Epithelial cell of prostate (primary cell): ENCODE measurements around the gene SLC33A1.
"Not testable (repeated sequence)": the region's sequence is repeated elsewhere in the genome, so short reads cannot be mapped to it uniquely, and the experiment has no call there.

Source experiments
- DNase-seq: peaks from one replicate; pipeline ENCODE4 v3.0.0-alpha.2; 2011; ENCODE audit warnings: low read depth, low spot score
- H3K27ac ChIP-seq: fragments of 450-650 bp; 2 replicates; pipeline ENCODE4 v1.5.1; 2017; ENCODE audit warnings: mild to moderate bottlenecking

Gene SLC33A1

GRCh38 chr3:155854141-155854940 lies at the start of gene SLC33A1:
SLC33A1 (minus strand) TSS chr3:155854427; CDS start chr3:155853997, 430 bp downstream.
- peak within 1 kb of the TSS; percentile 97 for H3K27ac ChIP-seq
- peak; percentile 98 for DNase-seq

DNA sequence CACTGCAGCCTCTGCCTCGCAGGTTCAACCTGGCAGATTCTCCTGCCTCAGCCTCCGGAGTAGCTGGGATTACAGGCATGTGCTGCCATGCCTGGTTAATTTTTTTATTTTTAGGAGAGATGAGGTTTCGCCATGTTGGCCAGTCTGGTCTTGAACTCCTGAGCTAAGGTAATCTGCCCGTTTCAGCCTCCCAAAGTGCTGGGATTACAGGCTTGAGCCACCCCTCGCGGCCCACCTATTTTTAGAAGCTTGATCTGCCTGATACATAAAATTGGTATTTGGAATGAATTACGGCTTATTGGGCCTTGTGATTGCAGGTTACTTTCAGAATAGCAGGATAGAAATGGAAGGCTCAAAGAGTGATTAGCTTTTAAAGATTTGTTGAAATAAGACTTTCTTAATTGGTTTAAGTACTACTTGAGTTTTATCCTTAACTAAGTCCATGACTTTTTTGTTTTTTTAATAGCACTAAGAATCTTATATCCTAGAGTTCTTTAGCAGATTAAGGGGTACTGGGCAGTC lies 41.2 kb upstream of the SLC33A1 start:
- DNase-seq = no peak
- H3K27ac ChIP-seq = no peak overlapping the region

DNA sequence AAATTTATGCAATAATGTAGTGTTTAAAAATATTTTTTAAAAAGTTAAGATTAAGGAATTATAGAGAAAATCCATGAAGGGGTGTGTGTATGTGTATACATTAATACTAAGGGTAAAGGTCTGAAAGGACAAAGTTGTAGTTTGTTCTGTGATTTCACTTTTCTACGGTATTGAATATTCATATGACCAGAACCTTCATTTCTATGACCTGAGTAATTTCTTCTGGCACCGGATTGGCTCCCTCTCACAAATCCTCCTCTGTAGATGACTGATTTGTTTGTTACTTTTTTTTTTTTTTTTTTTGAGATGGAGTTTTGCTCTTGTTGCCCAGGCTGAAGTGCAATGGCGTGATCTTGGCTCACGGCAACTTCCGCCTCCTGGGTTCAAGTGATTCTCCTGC lies 37.1 kb upstream of the SLC33A1 start:
- no peak overlapping the region for H3K27ac ChIP-seq

DNA sequence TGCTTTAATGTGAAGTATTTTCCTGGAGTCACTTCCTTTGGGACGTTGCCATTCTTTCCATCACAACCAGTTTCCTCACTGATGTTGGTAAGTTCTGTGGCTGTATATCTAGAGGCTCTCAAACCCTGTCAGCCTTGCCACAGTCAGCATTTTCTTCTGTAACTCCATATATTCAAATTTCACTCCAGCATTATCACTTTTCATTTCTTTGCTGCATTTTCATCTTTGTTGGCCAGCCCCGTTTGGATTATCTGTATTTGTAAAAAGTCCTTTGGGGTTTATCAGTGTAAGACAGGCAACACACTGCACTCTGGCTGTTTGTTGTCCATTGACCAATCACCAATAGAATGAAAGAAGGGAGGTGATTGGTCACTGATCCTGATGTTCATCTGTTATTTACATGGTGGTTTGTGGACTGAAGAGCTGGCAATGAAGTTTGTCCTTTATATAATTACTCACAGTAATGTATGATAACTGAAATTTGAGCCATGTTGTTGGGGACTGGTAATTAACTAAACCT lies 36.5 kb upstream of the SLC33A1 start:
- no peak overlapping the region for H3K27ac ChIP-seq
- DNase-seq = no peak

More for the DNA sequence above, 37.1 kb upstream of the SLC33A1 start:
- DNase-seq = no peak

GRCh38 chr3:155889952-155890351 lies 35.7 kb upstream of the SLC33A1 start:
- no peak for DNase-seq
- no peak overlapping the region for H3K27ac ChIP-seq

DNA sequence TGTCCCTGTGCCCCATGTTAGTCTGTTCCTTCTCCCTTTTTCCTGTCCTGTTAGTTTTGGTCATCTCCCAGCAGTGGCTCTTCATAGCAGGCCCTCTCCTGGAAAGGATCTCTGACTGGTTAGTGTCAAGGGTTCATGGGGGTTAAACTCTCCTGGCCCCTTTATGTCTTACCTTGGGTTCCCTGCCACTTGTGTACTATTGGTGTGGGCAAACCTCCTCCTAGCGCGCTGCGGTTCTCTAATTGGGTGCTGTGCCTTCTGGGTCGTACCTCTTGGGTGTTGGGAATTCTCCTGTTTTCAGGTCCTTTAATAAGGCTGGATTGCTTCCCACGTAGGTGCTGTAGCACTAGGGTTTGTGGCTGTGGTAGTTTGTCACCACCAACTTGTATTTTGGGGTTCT lies 35.0 kb upstream of the SLC33A1 start:
- H3K27ac ChIP-seq = no peak overlapping the region
- DNase-seq = no peak

DNA sequence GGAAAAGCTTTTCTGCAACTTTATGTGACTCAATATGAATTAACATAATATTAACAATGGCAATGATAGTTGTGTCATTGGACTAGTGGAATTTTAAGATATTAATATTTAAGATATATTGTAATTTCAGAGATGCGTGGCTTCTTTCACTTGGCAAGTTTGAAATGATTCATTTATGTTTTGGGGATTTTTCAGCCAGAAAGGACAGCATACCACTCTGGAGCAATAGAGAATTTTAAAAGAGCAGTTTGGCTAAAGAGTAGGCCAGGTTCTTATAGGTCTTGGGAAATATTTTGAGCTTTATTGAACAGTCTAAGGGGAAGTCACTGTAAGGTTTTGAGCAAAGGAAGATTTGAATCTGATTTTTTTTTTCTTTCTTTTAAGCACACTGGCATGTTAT lies 32.7 kb upstream of the SLC33A1 start:
- no peak overlapping the region for H3K27ac ChIP-seq
- no peak for DNase-seq

DNA sequence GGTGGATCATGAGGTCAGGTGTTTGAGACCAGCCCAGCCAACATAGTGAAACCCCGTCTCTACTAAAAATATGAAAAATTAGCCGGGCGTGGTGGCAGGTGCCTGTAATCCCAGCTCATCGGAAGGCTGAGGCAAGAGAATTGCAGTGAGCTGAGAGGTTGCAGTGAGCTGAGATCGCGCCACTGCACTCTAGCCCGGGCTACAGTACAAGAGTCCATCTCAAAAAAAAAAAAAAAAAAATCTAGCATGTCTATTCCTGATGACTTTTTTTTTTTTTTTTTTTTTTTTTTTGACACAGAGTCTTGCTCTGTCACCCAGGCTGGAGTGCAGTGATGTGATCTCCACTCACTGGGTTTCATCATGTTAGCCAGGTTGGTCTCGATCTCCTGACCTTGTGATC lies 32.1 kb upstream of the SLC33A1 start:
- not testable (repeated sequence) for H3K27ac ChIP-seq, DNase-seq

- no peak for DNase-seq
- peak overlapping the region; percentile 30 for H3K27ac ChIP-seq
These were observed 31.1 kb upstream of the SLC33A1 start for GRCh38 chr3:155885292-155885691.

DNA sequence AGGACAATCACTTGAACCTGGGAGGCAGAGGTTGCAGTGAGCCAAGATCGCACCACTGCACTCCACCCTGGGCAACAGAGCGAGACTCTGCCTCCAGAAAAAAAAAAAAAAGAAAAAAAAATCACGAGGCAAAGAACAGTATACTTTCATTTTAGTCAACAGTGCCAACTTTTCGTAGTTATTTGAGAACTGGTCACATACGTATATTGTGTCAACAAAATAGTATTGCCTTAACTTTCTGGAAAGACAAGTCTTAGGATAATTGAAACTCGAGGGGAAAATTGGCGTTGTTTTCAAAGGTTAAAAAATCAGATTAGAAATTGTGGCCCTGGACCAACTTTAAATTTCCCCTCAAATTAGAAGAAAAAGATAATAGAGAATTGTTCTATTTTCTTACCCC lies 30.1 kb upstream of the SLC33A1 start:
- DNase-seq = no peak
- H3K27ac ChIP-seq = no peak overlapping the region

DNA sequence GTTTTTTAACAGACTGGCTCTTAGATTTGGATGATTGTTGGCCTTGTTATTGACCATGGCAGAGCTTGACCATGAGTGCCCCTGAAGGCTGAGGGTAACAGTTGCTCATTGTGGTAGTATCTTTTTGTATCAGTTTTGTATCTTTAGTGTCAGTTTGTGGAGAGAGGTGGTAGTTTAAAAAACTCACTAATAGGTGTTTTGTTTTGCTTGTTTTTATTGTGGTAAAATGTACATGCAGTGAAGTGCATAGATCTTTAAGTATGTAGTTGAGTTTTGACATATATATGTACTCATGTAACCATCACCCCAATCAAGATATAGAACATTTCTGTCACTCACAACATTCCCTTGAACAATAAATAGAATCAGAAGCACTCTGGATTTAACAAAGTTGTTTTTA lies 26.1 kb upstream of the SLC33A1 start:
- H3K27ac ChIP-seq = no peak overlapping the region
- no peak for DNase-seq

DNA sequence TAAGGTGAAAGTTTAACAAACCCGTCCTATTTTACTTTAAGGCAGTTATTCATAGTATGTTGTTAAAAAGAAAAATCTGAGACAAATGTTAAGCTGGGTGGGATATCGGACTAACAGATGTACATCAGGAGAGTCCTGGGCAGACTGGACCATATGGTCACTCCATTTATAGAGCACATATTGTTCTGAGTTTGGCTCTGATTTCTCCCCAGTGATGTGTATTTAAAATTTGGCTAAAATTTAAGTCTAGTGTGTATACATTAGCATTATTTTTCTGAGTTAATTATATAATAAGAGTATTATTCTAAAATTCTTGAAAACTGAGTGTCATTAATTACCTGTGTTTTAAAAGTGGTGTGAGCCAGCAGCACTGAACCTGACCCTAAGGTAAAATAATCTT lies 22.3 kb upstream of the SLC33A1 start:
- DNase-seq = no peak

DNA sequence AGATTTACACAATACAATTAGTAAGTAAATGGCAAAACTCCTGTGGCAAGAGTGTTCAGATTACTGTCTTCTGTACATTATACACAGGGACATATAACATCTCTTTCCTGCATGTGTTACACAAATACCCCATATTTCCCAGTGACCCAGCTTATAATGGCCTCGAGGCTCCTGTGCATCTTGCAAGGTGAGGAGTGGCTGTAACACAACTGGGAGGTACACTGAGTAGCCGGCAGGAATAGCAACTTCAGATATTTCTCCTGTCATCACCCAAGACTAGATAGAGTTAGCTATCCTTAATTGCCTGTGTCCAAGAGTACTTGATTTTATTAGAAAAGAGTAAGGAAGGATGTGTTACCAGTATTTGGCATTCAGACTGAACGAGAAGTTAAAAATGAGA lies 21.8 kb upstream of the SLC33A1 start:
- no peak overlapping the region for H3K27ac ChIP-seq
- DNase-seq = no peak

More for the DNA sequence above, 22.3 kb upstream of the SLC33A1 start:
- no peak overlapping the region for H3K27ac ChIP-seq

DNA sequence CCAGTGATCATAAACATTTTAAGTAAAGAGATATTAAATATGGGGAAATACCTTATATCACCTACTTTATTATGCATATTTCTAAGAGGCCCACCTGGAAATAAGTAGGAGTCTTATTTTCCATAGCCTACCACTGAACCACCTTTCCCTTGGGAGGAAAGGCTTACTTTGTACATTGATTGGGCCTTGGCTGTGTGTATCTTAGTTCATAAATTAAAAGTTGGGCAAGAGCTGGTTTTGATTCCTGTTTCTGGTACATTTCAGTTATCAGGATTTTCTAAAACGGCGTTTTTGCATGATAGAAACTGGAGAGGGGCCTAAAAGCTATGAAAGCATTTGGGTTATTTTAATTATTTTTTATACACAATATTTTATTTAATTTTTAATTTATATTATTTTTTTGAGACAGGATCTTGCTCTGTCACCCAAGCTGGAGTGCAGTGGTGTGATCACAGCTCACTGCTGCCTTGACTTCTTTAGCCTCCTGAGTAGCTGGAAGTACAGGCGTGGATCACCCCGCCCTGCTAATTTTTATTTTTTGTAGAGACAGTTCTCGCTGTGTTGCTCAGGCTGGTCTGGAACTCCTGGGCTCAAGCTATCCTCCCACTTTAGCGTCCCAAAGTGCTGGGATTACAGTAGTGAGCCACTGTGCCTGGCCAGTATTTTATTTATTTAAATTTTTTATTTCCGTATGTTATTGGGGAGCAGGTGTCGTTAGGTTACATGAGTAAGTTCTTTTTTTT lies 18.8 kb upstream of the SLC33A1 start:
- no peak overlapping the region for H3K27ac ChIP-seq
- no peak for DNase-seq

DNA sequence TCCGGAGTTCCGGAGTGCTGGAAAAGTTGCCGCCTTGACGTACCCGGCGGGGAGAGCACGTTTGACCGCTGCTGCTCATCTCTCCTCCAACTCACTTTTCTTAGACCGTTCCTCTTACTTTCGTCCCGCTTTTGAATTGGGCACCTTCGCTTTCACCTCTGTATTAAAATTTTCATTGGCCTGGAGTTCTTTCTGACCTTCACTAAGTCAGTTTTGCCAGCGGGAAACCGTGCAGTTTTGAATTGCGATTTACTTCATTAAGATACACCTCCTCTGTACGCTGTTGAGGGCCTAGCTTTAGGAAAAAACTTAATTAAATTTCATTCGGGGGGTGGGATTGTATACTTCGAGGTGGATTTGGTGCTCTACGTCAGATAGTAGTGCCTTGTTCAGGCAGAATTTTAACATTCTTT lies 17.5 kb upstream of the SLC33A1 start:
- no peak for DNase-seq

GRCh38 chr3:155870945-155871745 lies 16.9 kb upstream of the SLC33A1 start:
- peak overlapping the region; percentile 79 for H3K27ac ChIP-seq
- DNase-seq = no peak

More for the DNA sequence above, 17.5 kb upstream of the SLC33A1 start:
- H3K27ac ChIP-seq = peak overlapping the region; percentile 79

- H3K27ac ChIP-seq = peak within 1 kb of the TSS; percentile 79
- DNase-seq = peak; percentile 44
These were observed 16.1 kb upstream of the SLC33A1 start, which contains the start of gene GMPS for GRCh38 chr3:155870133-155870944. GMPS (plus strand) TSS chr3:155870650; CDS start chr3:155870871, 221 bp downstream.

- H3K27ac ChIP-seq = peak overlapping the region; percentile 79
- DNase-seq = no peak
These were observed 15.5 kb upstream of the SLC33A1 start for GRCh38 chr3:155869691-155870090.

DNA sequence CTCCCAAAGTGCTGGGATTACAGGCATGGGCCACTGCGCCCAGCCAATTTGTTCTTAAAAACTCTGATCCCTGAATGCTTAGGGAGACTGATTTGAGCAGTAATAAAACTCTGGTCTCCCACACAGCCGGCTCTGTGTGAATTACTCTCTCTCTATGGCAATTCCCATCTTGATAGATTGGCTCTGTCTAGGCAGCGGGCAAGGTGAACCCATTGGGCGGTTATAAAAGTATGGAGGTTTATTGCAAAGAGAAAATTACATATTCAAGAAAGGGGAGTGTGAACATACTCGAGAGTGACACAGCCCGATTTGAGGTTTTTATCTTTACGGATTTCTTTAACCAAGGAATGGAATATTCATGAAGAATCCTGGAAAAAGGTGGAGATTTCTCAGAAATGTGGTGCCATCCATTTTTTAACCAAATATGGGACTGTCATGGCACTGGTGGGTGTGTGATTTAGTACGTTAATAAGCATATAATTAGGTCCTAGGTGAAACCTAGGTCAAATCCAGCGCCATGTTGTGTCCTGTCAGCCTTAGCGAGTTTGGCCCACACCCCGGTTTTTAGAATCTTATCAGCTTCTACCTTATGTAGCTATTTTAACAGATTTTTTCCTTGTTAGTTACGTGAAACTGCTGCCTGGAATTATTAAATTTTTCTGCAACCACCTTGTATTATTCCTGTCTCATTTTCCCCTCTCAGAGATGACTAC lies 9.0 kb upstream of the SLC33A1 start:
- no peak overlapping the region for H3K27ac ChIP-seq
- DNase-seq = no peak
